Stimulated activated CD4-positive, alpha-beta T cell treated with anti-CD3 and anti-CD28 coated beads, Interleukin-15, amount 100 ng/mL, for 1 hour (primary cell): ENCODE data around the gene IP6K3.

Experiments used
- DNase-seq, 2 donors: peaks; one replicate each; pipeline ENCODE4 v3.0.0-alpha.2; 2020; ENCODE audit warnings: low read depth in 1 of 2, low spot score in 1 of 2

Gene IP6K3

GRCh38 chr6:33678932-33679490, 67.7 kb downstream of the IP6K3 start:
- no peak for DNase-seq

DNA sequence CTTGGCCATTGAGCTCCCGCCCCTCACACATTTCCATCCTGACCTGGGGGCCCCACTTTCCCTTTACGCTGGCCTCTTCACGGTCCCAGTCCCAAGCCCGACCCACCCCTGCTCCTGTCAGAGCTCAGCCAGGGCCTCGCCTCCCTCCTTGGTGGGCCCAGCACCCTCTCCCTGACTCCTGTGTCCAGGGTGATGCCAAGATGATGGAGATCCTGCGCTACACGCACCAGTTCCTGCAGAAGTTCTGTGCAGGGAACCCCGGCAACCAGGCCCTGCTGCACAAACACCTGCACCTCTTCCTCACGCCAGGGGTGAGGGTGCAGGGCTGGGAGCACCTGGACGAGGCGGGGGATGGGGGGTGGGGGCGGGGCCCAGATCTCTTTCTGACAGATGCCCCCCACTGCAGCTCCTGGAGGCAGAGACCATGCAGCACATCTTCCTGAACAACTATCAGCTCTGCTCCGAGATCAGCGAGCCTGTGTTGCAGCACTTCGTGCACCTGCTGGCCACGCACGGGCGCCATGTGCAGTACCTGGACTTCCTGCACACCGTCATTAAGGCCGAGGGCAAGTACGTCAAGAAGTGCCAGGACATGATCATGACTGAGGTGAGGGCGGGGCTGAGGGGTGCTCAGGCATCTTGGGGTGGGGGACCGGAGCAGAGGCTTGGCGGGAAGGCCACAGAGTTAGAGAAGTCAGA, 68.3 kb downstream of the IP6K3 start:
- no peak for DNase-seq

DNA sequence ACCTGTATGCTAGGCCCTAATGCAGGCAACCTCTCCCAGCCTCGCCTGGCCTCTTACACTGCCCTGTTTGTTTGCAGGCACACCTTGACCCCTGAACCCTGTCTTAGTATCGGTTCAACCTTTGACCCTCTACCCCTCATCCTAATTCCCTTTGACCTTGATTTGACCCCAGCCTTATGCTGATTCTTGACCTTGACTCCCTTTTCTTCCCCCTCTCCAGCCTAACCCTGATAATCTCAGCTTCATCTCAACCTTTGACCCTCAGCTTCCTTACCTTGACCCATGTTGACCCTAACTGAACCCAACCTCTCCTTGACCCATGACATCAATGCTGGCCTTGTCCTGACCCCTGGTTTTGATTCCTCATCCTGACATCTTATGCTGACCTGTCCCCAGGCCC, 69.0 kb downstream of the IP6K3 start:
- DNase-seq: no peak

GRCh38 chr6:33677143-33677660, 69.5 kb downstream of the IP6K3 start:
- DNase-seq: no peak

DNA sequence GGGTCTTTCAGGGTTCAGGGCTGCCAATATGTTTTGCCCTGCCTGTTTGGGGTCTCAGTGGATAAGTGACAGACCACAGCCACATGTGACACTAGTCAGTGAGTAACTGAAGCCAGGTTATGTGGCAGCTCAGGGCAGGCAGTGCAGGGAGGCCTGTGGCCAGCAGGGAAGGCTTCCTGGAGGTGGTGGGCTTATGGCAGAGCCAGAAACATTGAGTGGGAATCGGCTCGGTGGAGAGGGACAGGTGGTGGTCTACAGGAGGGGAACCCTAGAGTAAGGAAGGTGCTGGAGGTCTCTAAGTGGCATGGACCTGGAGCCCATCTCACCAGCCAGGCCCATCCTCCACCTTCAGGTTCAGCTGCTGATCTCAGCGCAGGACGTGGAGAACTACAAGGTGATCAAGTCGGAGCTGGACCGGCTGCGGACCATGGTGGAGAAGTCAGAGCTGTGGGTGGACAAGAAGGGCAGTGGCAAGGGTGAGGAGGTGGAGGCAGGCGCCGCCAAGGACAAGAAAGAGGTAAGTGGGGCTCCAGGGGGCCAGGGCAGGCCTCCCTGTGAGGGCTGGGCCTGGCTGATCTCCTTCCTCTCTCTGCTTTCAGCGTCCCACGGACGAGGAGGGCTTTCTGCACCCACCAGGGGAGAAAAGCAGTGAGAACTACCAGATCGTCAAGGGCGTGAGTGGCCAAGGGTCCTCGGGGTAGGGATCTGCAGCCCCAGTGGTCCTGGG, 70.1 kb downstream of the IP6K3 start:
- no peak for DNase-seq

DNA sequence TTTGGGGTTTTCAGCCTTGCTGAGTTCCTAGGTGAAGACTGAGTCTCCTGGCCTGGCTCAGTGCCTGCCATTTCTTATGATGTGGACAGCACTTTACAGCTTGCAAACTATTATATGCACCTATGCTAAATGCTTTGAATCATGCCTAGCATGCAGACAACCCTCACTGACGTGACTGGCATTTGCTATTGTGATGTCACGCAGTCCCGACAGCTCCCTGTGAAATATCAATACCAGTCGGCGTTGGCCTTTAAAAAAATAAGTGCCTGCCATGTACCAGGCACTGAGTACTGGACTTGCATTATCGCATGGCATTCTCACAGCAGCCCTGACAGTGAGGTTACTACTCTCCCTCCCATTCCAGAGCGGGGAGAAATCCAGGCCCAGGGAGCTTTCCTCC, 70.7 kb downstream of the IP6K3 start:
- no peak for DNase-seq

DNA sequence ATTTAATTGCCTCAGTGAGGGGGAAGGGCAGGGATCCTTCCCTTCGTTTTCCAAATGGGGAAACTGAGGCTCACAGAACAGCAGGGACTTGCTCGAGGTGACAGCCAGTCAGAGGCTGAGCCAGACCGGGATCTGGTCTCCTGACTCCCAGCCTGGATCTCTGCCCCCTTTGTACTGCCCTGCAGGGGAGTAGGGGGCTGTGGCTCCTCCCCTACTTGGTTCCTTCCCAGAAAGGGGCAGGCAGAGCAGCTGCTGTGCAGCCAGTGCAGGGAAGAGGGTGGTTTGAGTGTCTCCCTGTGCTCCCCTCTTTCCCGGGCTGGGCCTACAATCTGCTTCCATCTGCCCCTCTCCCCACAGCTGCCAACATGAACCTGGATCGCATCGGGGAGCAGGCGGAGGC, 72.9 kb downstream of the IP6K3 start:
- no peak for DNase-seq

DNA sequence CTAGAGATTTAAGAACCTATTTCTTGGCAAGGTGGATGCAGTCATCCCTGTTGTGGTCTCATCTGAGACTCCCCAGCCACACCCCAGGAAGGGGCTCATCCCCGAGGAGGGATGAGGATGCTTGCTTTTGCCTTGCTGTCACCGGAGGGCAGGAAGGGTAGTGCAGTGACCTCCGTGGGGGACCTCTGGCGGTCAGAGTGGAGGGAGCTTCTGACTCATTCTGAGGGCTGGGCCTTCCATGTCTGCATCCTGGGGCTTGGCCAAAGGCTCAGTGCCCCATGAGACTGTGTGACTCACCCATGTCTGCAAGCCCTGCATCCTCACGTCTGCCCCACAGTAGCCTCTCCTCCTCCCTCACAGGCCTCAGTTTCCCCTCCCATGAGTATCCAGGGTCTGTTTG, 73.9 kb downstream of the IP6K3 start:
- DNase-seq: no peak

DNA sequence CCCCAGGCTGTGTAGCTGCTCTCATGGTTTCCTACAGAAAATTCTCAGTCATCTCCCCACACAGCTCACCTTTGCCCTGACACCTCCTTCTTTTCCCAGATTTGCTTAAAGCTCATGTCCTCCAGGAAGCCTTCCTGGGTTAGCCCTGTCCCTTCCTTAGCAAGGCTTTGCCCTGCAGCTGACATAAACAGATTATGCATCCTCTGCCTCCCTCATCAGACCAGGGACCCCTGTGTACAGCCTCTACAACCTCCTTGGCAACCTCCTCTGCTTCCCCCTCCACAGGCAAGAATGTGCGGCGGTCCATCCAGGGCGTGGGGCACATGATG, 75.0 kb downstream of the IP6K3 start:
- no peak for DNase-seq
